SK-N-SH (cell line): ENCODE measurements around the gene DNAJC1.

ENCODE experiments used
- CTCF ChIP-seq: fragments of 200-600 bp; sonication (generic); IDR thresholded peaks from 2 replicates; pipeline ENCODE4 v1.6.1; 2017; ENCODE audit warnings: antibody characterized with exemption, mild to moderate bottlenecking, moderate library complexity
- EZH2phosphoT487 ChIP-seq: fragments of 200-600 bp; sonication (generic); IDR thresholded peaks from 2 replicates; pipeline ENCODE4 v1.6.1; 2017; ENCODE audit warnings: low read depth, mixed run types, mild to moderate bottlenecking, antibody characterized with exemption, moderate library complexity, borderline replicate concordance
- JUND ChIP-seq: IDR thresholded peaks from 2 replicates; pipeline ENCODE4 v1.4.0; 2012
- RFX5 ChIP-seq: IDR thresholded peaks from 2 replicates; pipeline ENCODE4 v1.6.1; 2012; ENCODE audit warnings: mild to moderate bottlenecking, improper control_type of control experiment, low read length
- SIN3A ChIP-seq: IDR thresholded peaks from 2 replicates; pipeline ENCODE4 v1.6.1; 2012; ENCODE audit warnings: low read depth, mild to moderate bottlenecking, low read length, moderate library complexity, borderline replicate concordance
- TAF1 ChIP-seq: IDR thresholded peaks from 2 replicates; pipeline ENCODE4 v1.6.1; 2012; ENCODE audit warnings: low read depth, mild to moderate bottlenecking, low read length, moderate library complexity, borderline replicate concordance
- TCF12 ChIP-seq: IDR thresholded peaks from 2 replicates; pipeline ENCODE4 v1.4.0; 2012
- YY1 ChIP-seq: IDR thresholded peaks from 2 replicates; pipeline ENCODE4 v1.4.0; 2012; ENCODE audit warnings: low read depth, mild to moderate bottlenecking

- TF ChIP-seq SIN3A = no peak
- TF ChIP-seq EZH2phosphoT487 = no peak
- TF ChIP-seq TCF12 = no peak
- TF ChIP-seq CTCF = no peak
- no peak for TF ChIP-seq JUND
- TF ChIP-seq RFX5 = no peak
- no peak for TF ChIP-seq YY1
- no peak for TF ChIP-seq TAF1
Observed at GRCh38 chr10:21943633-21944265, 59.8 kb downstream of the DNAJC1 start.
